RWPE1 (cell line): ENCODE measurements around the gene GNB1L.

ENCODE experiments used
- CTCF ChIA-PET: fragments of 350-600 bp; sonication (Branson Sonifier 250); formaldehyde crosslinking; extraction: SDS; loops from one replicate; lab custom pipeline; 2021; lab: Yijun Ruan, JAX
- POLR2A ChIA-PET: fragments of 400-600 bp; formaldehyde crosslinking; extraction: SDS; loops from one replicate; lab custom pipeline; 2020; ENCODE audit warnings: antibody characterized with exemption; ENCODE audit not compliant: low non-redundant PET; lab: Yijun Ruan, JAX
- DNase-seq: peaks from one replicate; pipeline ENCODE4 v3.0.0; 2012; ENCODE audit warnings: low spot score
- H3K27ac ChIP-seq: fragments of 450-650 bp; 2 replicates; pipeline ENCODE4 v1.5.1; 2017
- TF ChIP-seq, protein P1 (sequence below): fragments of 450-650 bp; conservative IDR thresholded peaks from 2 replicates; pipeline ENCODE4 v1.5.1; 2017; ENCODE audit warnings: low read depth, mild to moderate bottlenecking

Gene GNB1L

DNA sequence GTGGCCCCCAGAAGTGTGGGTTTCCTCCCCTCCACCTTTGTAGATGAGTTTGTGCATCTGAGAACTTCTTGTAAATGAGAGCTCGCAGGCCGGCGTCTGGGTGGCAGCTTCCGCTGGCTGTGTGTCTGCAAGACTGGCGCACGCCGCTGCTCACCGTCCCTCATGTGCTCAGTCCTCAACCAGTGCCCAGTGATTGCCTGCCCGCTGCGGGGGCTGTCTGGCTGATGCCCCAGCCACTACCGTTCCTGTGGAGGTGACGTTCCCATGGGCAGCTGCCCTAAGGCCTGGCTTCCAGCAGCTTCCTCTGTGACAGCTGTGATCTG, 85.3 kb downstream of the GNB1L start:
- no peak for DNase-seq
- CTCF ChIA-PET, result interaction anchor here (0.6 kb wide), 1 partner anchor 13 kb away, joined by 3 read pairs; no protein-coding TSS in a partner anchor
- POLR2A ChIA-PET, result no interaction called here
- TF ChIP-seq, protein P1, sequence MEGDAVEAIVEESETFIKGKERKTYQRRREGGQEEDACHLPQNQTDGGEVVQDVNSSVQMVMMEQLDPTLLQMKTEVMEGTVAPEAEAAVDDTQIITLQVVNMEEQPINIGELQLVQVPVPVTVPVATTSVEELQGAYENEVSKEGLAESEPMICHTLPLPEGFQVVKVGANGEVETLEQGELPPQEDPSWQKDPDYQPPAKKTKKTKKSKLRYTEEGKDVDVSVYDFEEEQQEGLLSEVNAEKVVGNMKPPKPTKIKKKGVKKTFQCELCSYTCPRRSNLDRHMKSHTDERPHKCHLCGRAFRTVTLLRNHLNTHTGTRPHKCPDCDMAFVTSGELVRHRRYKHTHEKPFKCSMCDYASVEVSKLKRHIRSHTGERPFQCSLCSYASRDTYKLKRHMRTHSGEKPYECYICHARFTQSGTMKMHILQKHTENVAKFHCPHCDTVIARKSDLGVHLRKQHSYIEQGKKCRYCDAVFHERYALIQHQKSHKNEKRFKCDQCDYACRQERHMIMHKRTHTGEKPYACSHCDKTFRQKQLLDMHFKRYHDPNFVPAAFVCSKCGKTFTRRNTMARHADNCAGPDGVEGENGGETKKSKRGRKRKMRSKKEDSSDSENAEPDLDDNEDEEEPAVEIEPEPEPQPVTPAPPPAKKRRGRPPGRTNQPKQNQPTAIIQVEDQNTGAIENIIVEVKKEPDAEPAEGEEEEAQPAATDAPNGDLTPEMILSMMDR, result no peak
- no peak overlapping the region for H3K27ac ChIP-seq

DNA sequence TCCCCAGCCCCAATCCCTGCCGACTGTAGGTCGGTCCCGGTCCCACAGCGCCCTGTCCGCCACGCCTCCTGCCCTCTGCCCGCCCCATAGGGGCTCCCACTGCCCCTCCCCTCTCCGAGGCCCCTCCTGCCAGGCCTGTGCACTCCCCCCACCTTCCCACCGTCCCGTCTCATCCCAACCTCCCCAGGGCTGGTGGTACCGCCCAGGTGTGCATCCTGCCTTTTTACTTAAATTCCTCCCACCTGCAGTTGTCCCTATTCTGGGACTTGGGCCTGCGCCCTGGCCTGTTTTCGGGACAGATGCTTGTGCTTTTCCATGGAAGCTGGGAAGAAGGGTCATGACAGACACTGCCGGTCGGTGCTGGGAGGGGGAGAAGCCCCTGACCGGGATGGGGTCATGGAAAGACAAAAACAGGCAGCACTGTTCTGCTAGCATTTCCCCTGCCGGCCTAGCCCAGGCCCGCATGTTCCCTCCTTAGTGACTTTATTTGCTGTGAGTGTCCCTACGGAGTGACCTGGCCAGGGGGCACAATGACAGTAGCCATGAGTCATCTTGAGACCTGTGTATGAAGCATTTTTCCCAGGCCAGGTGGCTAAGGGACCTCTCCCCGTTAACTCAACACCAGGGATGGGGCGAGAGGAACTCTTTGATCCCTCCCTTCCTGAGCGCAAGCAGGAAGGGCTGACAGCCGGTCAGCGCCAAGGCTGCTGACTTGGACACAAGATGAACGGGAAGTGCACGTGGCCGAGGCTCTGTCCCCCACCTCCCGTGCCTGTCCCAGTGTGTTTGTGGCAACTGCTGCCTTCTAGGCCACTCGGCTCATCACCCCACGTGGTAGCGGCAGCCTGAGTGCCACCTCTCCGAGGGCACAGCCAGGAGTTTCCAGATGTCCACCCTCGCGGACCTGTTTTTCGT, 87.0 kb downstream of the GNB1L start:
- peak overlapping the region; percentile 51; the same call in 1 of the 2 replicates for H3K27ac ChIP-seq
- DNase-seq, result no peak
- TF ChIP-seq, protein P1, result no peak
- CTCF ChIA-PET, result interaction anchor here (0.6 to 0.7 kb wide), 3 partner anchors 11 to 448 kb away, joined by 4 to 9 read pairs (median 7); no protein-coding TSS in a partner anchor
- POLR2A ChIA-PET, result no interaction called here

DNA sequence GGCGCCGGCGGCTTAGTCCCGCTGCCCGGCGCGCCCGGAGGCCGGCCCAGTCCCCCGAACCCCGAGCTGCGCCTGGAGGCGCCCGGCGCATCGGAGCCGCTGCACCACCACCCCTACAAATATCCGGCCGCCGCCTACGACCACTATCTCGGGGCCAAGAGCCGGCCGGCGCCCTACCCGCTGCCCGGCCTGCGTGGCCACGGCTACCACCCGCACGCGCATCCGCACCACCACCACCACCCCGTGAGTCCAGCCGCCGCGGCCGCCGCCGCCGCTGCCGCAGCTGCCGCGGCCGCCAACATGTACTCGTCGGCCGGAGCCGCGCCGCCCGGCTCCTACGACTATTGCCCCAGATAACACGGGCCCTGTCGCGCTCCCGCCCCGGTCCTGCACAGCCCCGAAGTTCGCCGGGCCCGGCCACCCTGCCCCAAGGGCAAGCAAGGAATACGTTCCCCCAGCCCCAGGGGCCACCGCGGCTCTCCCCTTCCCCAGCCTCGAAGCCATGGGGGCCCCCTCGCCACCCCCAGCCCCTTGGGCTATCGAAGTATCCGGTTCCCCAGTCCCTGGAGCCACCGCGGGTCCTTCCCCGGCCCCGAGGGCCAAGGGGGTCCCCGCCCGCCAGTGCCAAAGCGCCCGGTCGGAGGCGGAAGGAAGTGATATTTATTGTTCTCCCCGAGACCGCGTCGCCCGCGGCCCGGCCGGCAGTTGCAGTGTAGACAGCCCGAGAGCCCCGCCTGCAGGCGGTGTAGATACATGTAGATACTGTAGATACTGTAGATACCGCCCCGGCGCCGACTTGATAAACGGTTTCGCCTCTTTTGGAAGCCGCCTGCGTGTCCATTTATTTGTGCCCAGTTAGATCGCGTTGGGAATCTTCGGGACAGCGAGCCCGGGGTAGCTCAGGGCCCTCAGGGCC, 87.9 kb downstream of the GNB1L start:
- ChIA-PET CTCF (interaction anchor here (0.7 to 0.9 kb wide), 3 partner anchors 11 to 447 kb away, joined by 3 to 7 read pairs (median 3); no protein-coding TSS in a partner anchor), POLR2A (no interaction called here)
- H3K27ac ChIP-seq, result peak overlapping the region; percentile 51
- DNase-seq, result peak; percentile 20
- TF ChIP-seq, protein P1, result no peak; the same call in 1 of the 2 replicates

DNA sequence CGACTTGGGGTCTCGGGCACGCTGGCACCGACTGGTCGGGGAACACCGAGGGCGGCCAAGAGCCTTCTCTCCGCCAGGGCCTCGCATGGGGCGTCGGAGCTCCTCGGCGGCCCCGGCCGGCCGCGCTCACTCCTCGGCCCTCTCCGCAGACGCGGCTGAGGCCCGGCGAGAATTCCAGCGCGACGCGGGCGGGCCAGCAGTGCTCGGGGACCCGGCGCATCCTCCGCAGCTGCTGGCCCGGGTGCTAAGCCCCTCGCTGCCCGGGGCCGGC, 88.5 kb downstream of the GNB1L start:
- H3K27ac ChIP-seq, result peak overlapping the region; percentile 51
- TF ChIP-seq, protein P1, result no peak
- CTCF ChIA-PET, result interaction anchor here (0.9 kb wide), 1 partner anchor 10 kb away, joined by 3 read pairs; no protein-coding TSS in a partner anchor
- no peak for DNase-seq
- POLR2A ChIA-PET, result no interaction called here

DNA sequence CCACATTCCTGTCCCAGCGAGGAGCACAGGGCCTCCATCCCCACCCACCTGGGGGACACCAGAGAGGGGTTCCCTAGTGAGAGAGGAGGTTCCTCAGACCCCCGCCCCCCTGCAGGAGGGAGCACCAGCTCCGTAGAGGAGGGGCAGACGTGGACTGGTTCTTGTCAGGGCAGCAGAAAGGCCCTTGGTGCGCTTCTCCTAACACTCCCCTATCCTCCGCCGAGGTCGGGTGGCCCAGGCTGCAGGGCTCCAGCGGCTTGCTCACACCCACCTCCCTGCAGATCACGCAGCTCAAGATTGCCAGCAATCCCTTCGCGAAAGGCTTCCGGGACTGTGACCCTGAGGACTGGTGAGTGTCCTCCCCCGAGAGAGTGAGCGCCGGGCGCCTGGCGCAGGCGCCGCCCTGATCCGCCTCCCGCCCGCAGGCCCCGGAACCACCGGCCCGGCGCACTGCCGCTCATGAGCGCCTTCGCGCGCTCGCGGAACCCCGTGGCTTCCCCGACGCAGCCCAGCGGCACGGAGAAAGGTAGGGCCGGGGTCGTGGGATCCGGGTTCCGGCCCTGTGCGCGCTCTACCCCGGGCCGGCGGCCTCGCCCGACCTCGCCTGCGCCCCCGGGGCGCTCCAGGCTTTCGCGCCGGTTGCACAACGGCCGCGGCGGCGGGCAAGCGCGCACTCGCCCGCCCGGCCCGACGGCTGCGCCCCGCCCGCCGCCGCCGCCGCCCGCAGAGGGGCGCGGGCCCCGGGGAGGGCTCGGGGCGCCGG, 89.0 kb downstream of the GNB1L start:
- DNase-seq, result no peak
- TF ChIP-seq, protein P1, result no peak
- ChIA-PET POLR2A (no interaction called here), CTCF (no interaction called here)
- H3K27ac ChIP-seq, result peak overlapping the region; percentile 51
